Psoas muscle (tissue), 8 donors: ENCODE results near the gene RABL2B. TPM values are rescaled to one million over a fixed set of nuclear protein-coding genes. Genes with fewer than 3 reads are reported as not detected.
A peak's percentile ranks its signal among the peaks of the same experiment; 100 is the strongest.
"Not testable (repeated sequence)": the region's sequence is repeated elsewhere in the genome, so short reads cannot be mapped to it uniquely, and the experiment has no call there.

ENCODE experiments used
- ATAC-seq, 4 donors: fragments of 200-7000 bp; cut with Tn5 transposase; one replicate each; pipeline ENCODE4 v1.9.1; 2020; ENCODE audit warnings: moderate library complexity in 3 of 4, mild to moderate bottlenecking in 2 of 4
- DNase-seq, 2 donors: peaks; one replicate each; pipeline ENCODE4 v3.0.0-alpha.2; 2020
- H3K27ac ChIP-seq: fragments of 200-600 bp; one replicate; pipeline ENCODE4 v1.8.0; 2022
- H3K27me3 ChIP-seq, 3 donors: fragments of 200-600 bp in 1 of 3; one replicate each; pipeline versions ENCODE4 v1.6.1 to v1.8.0; 2013 to 2022; ENCODE audit warnings: low read length in 2 of 3, mild to moderate bottlenecking in 2 of 3, moderate library complexity in 1 of 3; ENCODE audit not compliant: insufficient read depth in 3 of 3
- H3K36me3 ChIP-seq, 2 donors: fragments of 200-600 bp in 1 of 2; one replicate each; pipeline versions ENCODE4 v1.6.1 to v1.8.0; 2013 to 2022; ENCODE audit warnings: low read depth in 1 of 2, mild to moderate bottlenecking in 1 of 2, moderate library complexity in 1 of 2; ENCODE audit not compliant: insufficient read depth in 1 of 2
- H3K4me1 ChIP-seq: fragments of 200-600 bp; one replicate; pipeline ENCODE4 v1.8.0; 2022
- H3K4me3 ChIP-seq: fragments of 200-600 bp; one replicate; pipeline ENCODE4 v1.8.0; 2022; ENCODE audit warnings: mild to moderate bottlenecking
- H3K9me3 ChIP-seq: fragments of 200-600 bp; one replicate; pipeline ENCODE4 v1.8.0; 2022
- WGBS, 3 donors: extraction: QIAGEN DNeasy Blood & Tissue Kit; methylation state at CpG; one replicate each; pipeline versions ENCODE4 v1.1.6 to v1.1.7; 2013; 5-methylcytosine and 5-hydroxymethylcytosine counted together
- intact Hi-C, 2 donors: fragments of 100-400 bp; cut with DNase I; formaldehyde crosslinking; loops; one replicate each; pipeline versions ENCODE4 v1.11.0 to v1.14.2; 2022
- long read RNA-seq, 2 donors: library from polyadenylated mRNA; unstranded; transcript quantifications; one replicate each; pipeline ENCODE4 v2.0.0, GENCODE V29; 2021
- polyA plus RNA-seq, 3 donors: library from polyadenylated mRNA; stranded (reverse); fragments of 200-250 nt; gene quantifications; one replicate each; pipeline ENCODE4 v1.2.3, GENCODE V29; 2013
- total RNA-seq, 4 donors: library from RNA; stranded (reverse); fragmentation: NEBNext Ultra II Directional in 2 of 4; extraction: Animal tissue kit (Norgen Biotek cat#: 25700) in 2 of 4; gene quantifications; one replicate each; pipeline versions ENCODE4 v1.2.1 to v1.2.4, GENCODE V29; 2021 to 2023
- donor health status: healthy with polysubstance abuse.
- donor health status: DM: no; HTN: no; CAD: no; lungs with moderate emphysema.
- donor health status: Bipolar disorder and iron deficiency.
- donor health status: healthy.
- donor health status: DM: yes; HTN: yes; CAD: no.
- donor health status: DM: no; HTN: no; CAD: no.
- donor health status: DM: no; HTN: no; CAD: no.
- donor health status: DM: yes; HTN: yes; CAD: no.

Gene RABL2B
- 10 to 100 TPM in 1 of 4 donors, 1 to 10 TPM in 3; 4.1 to 11.8 (median 6.0) TPM for total RNA-seq
- 10 to 100 TPM in 2 of 3 donors, 1 to 10 TPM in 1; 7.1 to 12.7 (median 12.2) TPM for polyA plus RNA-seq
- long read RNA-seq, donor 1, partial matches to known transcripts, result 1 of 2 reads
- long read RNA-seq, donor 1, other reads (novel, unspliced or antisense), result 1 of 2 reads
- long read RNA-seq, donor 2, partial matches to known transcripts, result 3 of 7 reads
- long read RNA-seq, donor 2, other reads (novel, unspliced or antisense), result 3 of 7 reads

GRCh38 chr22:50783033-50783879 is at the start of gene RABL2B:
RABL2B (minus strand) TSS chr22:50783636; CDS start chr22:50782294, 1,342 bp downstream.
- Histone ChIP-seq H3K4me3 (peak within 1 kb of the TSS; percentile 70), H3K27ac (peak within 1 kb of the TSS; percentile 41)
- H3K27me3 ChIP-seq, intact Hi-C loops, H3K9me3 ChIP-seq, H3K4me1 ChIP-seq, H3K36me3 ChIP-seq: not testable (repeated sequence)
- ATAC-seq (peak; percentile 98 to 99 (median 99)), DNase-seq (peak; percentile 87 to 95)
- 0 to 1% (median 0%) methylated on average over 31 to 62 of the region's 77 CpGs for WGBS, 3 donors

- DNase-seq, ATAC-seq, H3K4me3 ChIP-seq, H3K9me3 ChIP-seq, H3K4me1 ChIP-seq, intact Hi-C loops, H3K27me3 ChIP-seq, H3K36me3 ChIP-seq, H3K27ac ChIP-seq: not testable (repeated sequence)
- 88 to 92% (median 92%) methylated on average over 2 to 4 of the region's 5 CpGs for WGBS, 3 donors
Measured at GRCh38 chr22:50786936-50787335, 3.5 kb upstream of the RABL2B start.

GRCh38 chr22:50785289-50785688 is 1.9 kb upstream of the RABL2B start:
- intact Hi-C loops, H3K27me3 ChIP-seq, H3K4me3 ChIP-seq, H3K27ac ChIP-seq, DNase-seq, H3K4me1 ChIP-seq, H3K36me3 ChIP-seq, ATAC-seq, H3K9me3 ChIP-seq: not testable (repeated sequence)
- 86 to 94% (median 93%) methylated on average over 5 of the region's 5 CpGs for WGBS, 3 donors

GRCh38 chr22:50783880-50784276 is 442 bp upstream of the RABL2B start:
- 0% methylated on average over 7 to 11 of the region's 16 CpGs for WGBS, 3 donors
- peak; percentile 28 to 46 (median 34) for ATAC-seq
- H3K27me3 ChIP-seq, DNase-seq, H3K4me1 ChIP-seq, H3K9me3 ChIP-seq, H3K36me3 ChIP-seq, intact Hi-C loops: not testable (repeated sequence)
- Histone ChIP-seq H3K4me3 (peak overlapping the region; percentile 70), H3K27ac (peak overlapping the region; percentile 41)

- H3K4me3 ChIP-seq, DNase-seq, H3K36me3 ChIP-seq, H3K27me3 ChIP-seq, H3K27ac ChIP-seq, intact Hi-C loops, H3K4me1 ChIP-seq, ATAC-seq, H3K9me3 ChIP-seq: not testable (repeated sequence)
- 88 to 92% (median 90%) methylated on average over 2 of the region's 3 CpGs for WGBS, 3 donors
Measured at GRCh38 chr22:50782253-50782652, 1.2 kb downstream of the RABL2B start.

- H3K9me3 ChIP-seq, ATAC-seq, H3K27ac ChIP-seq, H3K4me1 ChIP-seq, DNase-seq, H3K4me3 ChIP-seq, intact Hi-C loops, H3K27me3 ChIP-seq: not testable (repeated sequence)
- 85 to 94% (median 86%) methylated on average over 4 of the region's 4 CpGs for WGBS, 3 donors
- H3K36me3 ChIP-seq, result peaks cover 0 to 17% of the 10 kb centered on the region in 2 donors
Measured at GRCh38 chr22:50780244-50780643, 3.2 kb downstream of the RABL2B start.

- H3K9me3 ChIP-seq, intact Hi-C loops, ATAC-seq, H3K4me3 ChIP-seq, H3K27ac ChIP-seq, H3K4me1 ChIP-seq, DNase-seq, H3K27me3 ChIP-seq: not testable (repeated sequence)
- H3K36me3 ChIP-seq, result peaks cover 0 to 17% of the 10 kb centered on the region in 2 donors
- 84 to 93% (median 91%) methylated on average over 5 of the region's 5 CpGs for WGBS, 3 donors
Measured at GRCh38 chr22:50777631-50778030, 5.8 kb downstream of the RABL2B start.

- H3K4me1 ChIP-seq, H3K27ac ChIP-seq, intact Hi-C loops, H3K9me3 ChIP-seq, H3K27me3 ChIP-seq, H3K4me3 ChIP-seq: not testable (repeated sequence)
- peaks cover 0 to 17% of the 10 kb centered on the region in 2 donors for H3K36me3 ChIP-seq
- DNase-seq (peak; percentile 16 to 49), ATAC-seq (peak in 1 of 4 donors; percentile 26)
- WGBS, 3 donors, result 40 to 48% (median 43%) methylated on average over 12 of the region's 12 CpGs
Measured at GRCh38 chr22:50775132-50775531, 8.3 kb downstream of the RABL2B start.

- ATAC-seq, result not testable (repeated sequence)
- WGBS, 3 donors, result 64 to 77% (median 71%) methylated on average over 3 of the region's 3 CpGs
Measured at GRCh38 chr22:50764288-50764687, 19.1 kb downstream of the RABL2B start.

GRCh38 chr22:50761829-50762228 is 21.6 kb downstream of the RABL2B start:
- intact Hi-C loops, ATAC-seq, H3K4me3 ChIP-seq, H3K4me1 ChIP-seq, H3K9me3 ChIP-seq, H3K36me3 ChIP-seq, DNase-seq, H3K27ac ChIP-seq: not testable (repeated sequence)
- WGBS, 3 donors, result 81 to 88% (median 83%) methylated on average over 2 of the region's 2 CpGs
- H3K27me3 ChIP-seq, result peaks cover 0 to 13% (median 0%) of the 10 kb centered on the region in 3 donors

More at GRCh38 chr22:50764288-50764687, 19.1 kb downstream of the RABL2B start:
- H3K4me1 ChIP-seq, DNase-seq, H3K4me3 ChIP-seq, H3K27me3 ChIP-seq, intact Hi-C loops, H3K9me3 ChIP-seq, H3K27ac ChIP-seq, H3K36me3 ChIP-seq: not testable (repeated sequence)
